ENCODE results near the gene OR4K13.

The OR4K13 gene

GRCh38 chr14:20035938-20036337 lies at the start of gene OR4K13:
Gene OR4K13, minus strand, starts transcription at chr14:20036038. Its CDS starts 1,280 bp downstream, at chr14:20034758.
- no peak for DNase-seq

- DNase-seq: no peak
Measured at GRCh38 chr14:20059745-20060144, 23.9 kb upstream of the OR4K13 start, which contains the start of gene OR4L1. Gene OR4L1, plus strand, starts transcription at chr14:20060045. Its CDS starts 0 bp downstream, at chr14:20060045.

- DNase-seq: no peak
Measured at GRCh38 chr14:20048202-20048601, 12.4 kb upstream of the OR4K13 start.

- no peak for DNase-seq
Measured at GRCh38 chr14:20044243-20044642, 8.4 kb upstream of the OR4K13 start.

GRCh38 chr14:20035449-20035848 lies 389 bp downstream of the OR4K13 start:
- no peak for DNase-seq

GRCh38 chr14:20031058-20031457 lies 4.8 kb downstream of the OR4K13 start:
- no peak for DNase-seq

GRCh38 chr14:20019257-20019865 lies 16.5 kb downstream of the OR4K13 start, which contains the start of gene OR4K14:
Gene OR4K14, minus strand, starts transcription at chr14:20019307. Its CDS starts 4,114 bp downstream, at chr14:20015193.
- no peak for DNase-seq

GRCh38 chr14:20008156-20008555 lies 27.7 kb downstream of the OR4K13 start:
- no peak for DNase-seq

GRCh38 chr14:20002319-20002718 lies 33.5 kb downstream of the OR4K13 start:
- no peak for DNase-seq

GRCh38 chr14:20001863-20002262 lies 34.0 kb downstream of the OR4K13 start, which contains the start of gene OR4Q2:
Gene OR4Q2, plus strand, starts transcription at chr14:20002163.
- DNase-seq: no peak

GRCh38 chr14:19993438-19993837 lies 42.4 kb downstream of the OR4K13 start:
- DNase-seq: no peak
